K562 (cell line): ENCODE data around the gene URAD. TPM values are rescaled to one million over a fixed set of nuclear protein-coding genes. Genes with fewer than 3 reads are reported as not detected.

Experiments used
- ATAC-seq: fragments of 200-7000 bp; cut with Tn5 transposase; 3 replicates; pipeline ENCODE4 v1.9.1; 2020; ENCODE audit warnings: moderate library complexity
- BruUV-seq: library from RNA; stranded (reverse); fragments of 400-500 nt; replicated peaks from 2 replicates; lab custom pipeline; 2021; lab: Mats Ljungman, UMichigan
- CTCF ChIA-PET: fragments of 300-600 bp; formaldehyde crosslinking; extraction: SDS; loops from one replicate; lab custom pipeline; 2021; ENCODE audit warnings: low intra/inter-chr PET ratio; lab: Yijun Ruan, JAX
- POLR2A ChIA-PET: fragments of 300-600, 350-650 bp; sonication (Branson Sonifier 250); formaldehyde crosslinking; extraction: SDS; loops from one replicate; lab custom pipeline; 2021; ENCODE audit warnings: antibody characterized with exemption, inconsistent platforms; lab: Yijun Ruan, JAX
- DNase-seq, 4 experiments: peaks; one replicate each; pipeline versions ENCODE4 v3.0.0 to v3.0.0-alpha.2; 2011 to 2018; ENCODE audit warnings: low spot score in 3 of 4, mixed read lengths in 3 of 4; ENCODE audit errors: extremely low read depth in 1 of 4
- FAIRE-seq: peaks from 2 replicates; lab custom pipeline; 2011; peaks lifted over from hg19 to GRCh38; lab: Jason Lieb, UNC
- H2AFZ ChIP-seq: 2 replicates; pipeline ENCODE4 v1.6.0; 2011; ENCODE audit warnings: low read depth, low read length, control low read depth, inconsistent platforms
- H3K27ac ChIP-seq: fragments of 200-600 bp; 3 replicates; pipeline ENCODE4 v1.8.0; 2011; ENCODE audit warnings: low read depth, mild to moderate bottlenecking, control low read depth, inconsistent platforms, low read length, moderate library complexity, mixed read lengths; ENCODE audit errors: extremely low read depth
- H3K27me3 ChIP-seq, 2 experiments: fragments of 300-600 bp in 1 of 2; 2 replicates in 1 of 2; 3 replicates in 1 of 2; pipeline versions ENCODE4 v1.6.0 to v1.8.0; 2011; ENCODE audit warnings: inconsistent platforms in 2 of 2, low read length in 2 of 2, mild to moderate bottlenecking in 1 of 2, mixed read lengths in 1 of 2, moderate library complexity in 1 of 2; ENCODE audit not compliant: control insufficient read depth in 2 of 2, insufficient read depth in 2 of 2
- H3K36me3 ChIP-seq: fragments of 300-600 bp; 3 replicates; pipeline ENCODE4 v1.8.0; 2011; ENCODE audit warnings: mild to moderate bottlenecking, low read length, inconsistent platforms; ENCODE audit not compliant: control insufficient read depth, insufficient read depth
- H3K4me1 ChIP-seq, 2 experiments: fragments of 200-600 bp in 1 of 2; replicated peaks in 1 of 2; 2 replicates in 1 of 2; 3 replicates in 1 of 2; pipeline versions ENCODE4 v1.5.1 to v1.8.0; 2011; ENCODE audit warnings: inconsistent platforms in 2 of 2, low read length in 2 of 2, mild to moderate bottlenecking in 1 of 2, mixed read lengths in 1 of 2, moderate library complexity in 1 of 2; ENCODE audit not compliant: control insufficient read depth in 2 of 2, insufficient read depth in 2 of 2
- H3K4me2 ChIP-seq: 2 replicates; pipeline ENCODE4 v1.6.1; 2011; ENCODE audit warnings: low read length, control low read depth, inconsistent platforms, mixed read lengths; ENCODE audit not compliant: insufficient read depth
- H3K4me3 ChIP-seq: fragments of 200-600 bp; sonication (generic), shearing (Covaris generic); 2 replicates; pipeline ENCODE4 v1.5.1; 2016; ENCODE audit warnings: control low read depth, inconsistent platforms
- H3K79me2 ChIP-seq: fragments of 200-600 bp; 3 replicates; pipeline ENCODE4 v1.8.0; 2011; ENCODE audit warnings: low read length, inconsistent platforms; ENCODE audit not compliant: control insufficient read depth, insufficient read depth
- H3K9ac ChIP-seq, 2 experiments: 2 replicates each; pipeline versions ENCODE4 v1.6.0 to v1.6.1; 2011; ENCODE audit warnings: low read depth in 2 of 2, low read length in 2 of 2, control low read depth in 1 of 2, inconsistent platforms in 1 of 2, mild to moderate bottlenecking in 1 of 2, mixed read lengths in 1 of 2; ENCODE audit not compliant: insufficient read depth in 1 of 2
- H3K9me1 ChIP-seq: one replicate; pipeline ENCODE4 v1.6.0; 2011; ENCODE audit warnings: inconsistent platforms, mild to moderate bottlenecking, low read length, moderate library complexity; ENCODE audit not compliant: control insufficient read depth, insufficient read depth
- H3K9me3 ChIP-seq: replicated peaks from 2 replicates; pipeline ENCODE4 v1.5.1; 2011; ENCODE audit warnings: low read depth, low read length, inconsistent platforms; ENCODE audit not compliant: control insufficient read depth, insufficient read depth
- H4K20me1 ChIP-seq: replicated peaks from 2 replicates; pipeline ENCODE4 v1.6.1; 2011; ENCODE audit warnings: low read length, inconsistent platforms, mixed read lengths; ENCODE audit not compliant: control insufficient read depth, insufficient read depth
- ARID1B ChIP-seq: fragments of 450-650 bp; IDR thresholded peaks from 2 replicates; pipeline ENCODE4 v1.6.1; 2016; ENCODE audit warnings: antibody characterized with exemption, mild to moderate bottlenecking, inconsistent platforms
- ELF1 ChIP-seq: fragments of 200-800 bp; sonication (Bioruptor generic); IDR thresholded peaks from 2 replicates; pipeline ENCODE4 v1.6.1; 2016; ENCODE audit warnings: missing genetic modification characterization, missing compliant biosample characterization
- ETV1 ChIP-seq: fragments of 450-650 bp; conservative IDR thresholded peaks from 2 replicates; pipeline ENCODE4 v1.6.1; 2016; ENCODE audit warnings: missing genetic modification characterization, control low read depth, low read depth, missing compliant biosample characterization
- FOXK1 ChIP-seq: sonication (generic); formaldehyde crosslinking; IDR thresholded peaks from 2 replicates; pipeline ENCODE4 v1.8.0; 2022; ENCODE audit warnings: missing genetic modification reagents, mild to moderate bottlenecking, borderline replicate concordance
- VEZF1 ChIP-seq: fragments of 200-800 bp; sonication (Bioruptor generic); IDR thresholded peaks from 2 replicates; pipeline ENCODE4 v1.6.1; 2017; ENCODE audit warnings: missing genetic modification characterization, missing compliant biosample characterization
- ZNF778 ChIP-seq: fragments of 450-650 bp; formaldehyde crosslinking; IDR thresholded peaks from 2 replicates; pipeline ENCODE4 v1.4.0; 2020; ENCODE audit warnings: mild to moderate bottlenecking, moderate library complexity
- WGBS: fragments of 100-300 bp; shearing (Covaris generic); methylation state at CpG from one replicate; pipeline ENCODE4 v1.1.6; 2016; ENCODE audit warnings: low coverage, mixed read lengths; ENCODE audit not compliant: insufficient coverage; ENCODE audit errors: missing lambda C conversion rate; 5-methylcytosine and 5-hydroxymethylcytosine counted together
- in situ Hi-C: fragments of 300-500 bp; cut with MboI; formaldehyde crosslinking; loops from 4 replicates; pipeline ENCODE4 v1.15.0; 2018; ENCODE audit warnings: inconsistent platforms, mixed read lengths
- intact Hi-C: fragments of 100-400 bp; cut with micrococcal nuclease; formaldehyde crosslinking; loops from 2 replicates; pipeline ENCODE4 v1.14.2; 2022
- polyA plus RNA-seq, 8 experiments: library from polyadenylated mRNA; depleted of rRNA in 4 of 8; stranded (reverse) in 5 of 8; unstranded in 3 of 8; fragments of >200 nt; fragmentation: Nextera tagmentation in 2 of 8; fragmentation: Illumina TruSeq in 1 of 8; extraction: Ambion mirVana in 2 of 8; extraction: Trizol in 1 of 8; gene quantifications; 2 replicates each; pipeline versions ENCODE4 v1.2.1 to v1.2.3, GENCODE V29; 2011 to 2014; ENCODE audit warnings: inconsistent platforms in 1 of 8, missing spikeins in 1 of 8
- total RNA-seq, 7 experiments: library from RNA; depleted of rRNA in 6 of 7; stranded (reverse); fragments of >200 nt in 6 of 7; fragmentation: Illumina TruSeq in 2 of 7; extraction: Trizol in 2 of 7; gene quantifications; 2 replicates each; pipeline versions ENCODE4 v1.2.1 to v1.2.3, GENCODE V29; 2011 to 2021; ENCODE audit warnings: low replicate concordance in 1 of 7

Gene URAD
- total and polyA plus RNA-seq, 9 of the 15 experiments (the other 6 are each of a cell fraction or from before 2014, with no cell fraction given) = not detected

- DNase-seq (no peak), FAIRE-seq (no peak), ATAC-seq (no peak)
- ChIA-PET POLR2A (no interaction called here), CTCF (no interaction called here)
- no peaks in the 10 kb centered on the region for H3K4me1 ChIP-seq
- WGBS = 13% methylated on average over 1 of the region's 1 CpG
- no peak overlapping the region for H3K9ac ChIP-seq
- BruUV-seq = no TSS peak
- no peak overlapping the region for H2AFZ ChIP-seq
- TF ChIP-seq ARID1B (no peak), VEZF1 (no peak), ELF1 (tag) (no peak), FOXK1 (CRISPR knock-in tag) (no peak), ETV1 (tag) (no peak), ZNF778 (CRISPR knock-in tag) (no peak)
- no peak overlapping the region for H3K4me2 ChIP-seq
- in situ Hi-C loops (no loop called here), intact Hi-C loops (no loop called here)
- no peak overlapping the region for H3K27ac ChIP-seq
- no peak overlapping the region for H3K4me3 ChIP-seq
- H3K79me2 ChIP-seq = no peaks in the 10 kb centered on the region
- no peaks in the 10 kb centered on the region for H3K36me3 ChIP-seq
- H4K20me1 ChIP-seq = no peaks in the 10 kb centered on the region
- no peaks in the 10 kb centered on the region for H3K9me3 ChIP-seq
- H3K27me3 ChIP-seq = no peaks in the 10 kb centered on the region; a peak in 2 of 5 replicates
- no peaks in the 10 kb centered on the region for H3K9me1 ChIP-seq
Measured at GRCh38 chr13:27942972-27943371, 45.5 kb downstream of the URAD start.
